GM10266 (cell line): ENCODE measurements around the gene TMEM205.

ENCODE experiments used
- DNase-seq: peaks from one replicate; pipeline ENCODE4 v3.0.0; 2012; ENCODE audit errors: extremely low spot score
- CTCF ChIP-seq: IDR thresholded peaks from 2 replicates; pipeline ENCODE4 v1.5.1; 2012; ENCODE audit warnings: mild to moderate bottlenecking, low read depth; ENCODE audit not compliant: control insufficient read depth, insufficient read depth; ENCODE audit errors: missing control alignments

TMEM205 gene

DNA sequence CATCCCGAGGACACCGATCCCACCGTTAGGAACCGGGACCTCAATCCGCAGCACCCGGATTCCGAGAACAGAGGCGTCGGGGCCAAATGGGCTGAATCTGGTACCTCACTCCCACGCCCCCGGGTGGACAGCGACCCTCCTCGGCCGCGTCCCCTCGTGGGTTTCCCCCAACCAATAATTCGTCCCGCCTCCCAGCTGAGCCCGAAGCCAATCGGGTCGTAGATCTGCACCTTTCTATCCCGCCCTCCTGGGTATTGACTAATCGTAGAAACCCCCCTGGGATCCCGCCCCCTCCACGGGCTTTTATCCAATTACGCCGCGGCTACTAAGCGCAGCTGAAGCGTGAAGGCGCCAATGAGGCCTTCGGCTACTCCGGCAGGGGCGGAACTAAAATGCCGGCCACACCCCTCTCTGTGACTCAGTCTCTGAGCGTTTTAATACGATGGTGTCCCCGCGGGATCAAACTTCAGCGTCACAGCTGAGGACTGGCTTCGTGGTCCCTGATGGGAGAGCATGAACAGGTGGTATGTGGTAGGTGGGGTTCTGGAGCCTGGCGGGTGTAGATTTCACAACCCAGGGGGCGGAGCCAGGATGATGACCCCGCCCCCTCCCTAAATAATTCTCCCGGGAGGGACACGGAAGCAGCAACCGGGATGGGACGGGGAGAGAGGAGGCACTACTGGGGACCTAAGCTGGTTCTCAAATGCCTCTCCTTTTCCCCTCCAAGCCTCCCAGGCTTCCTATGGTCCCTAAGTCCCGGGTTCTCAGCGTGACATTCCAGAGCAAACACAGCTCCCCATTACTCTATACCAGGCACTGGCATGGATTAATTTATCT, at the start of gene TMEM205, which contains the start of gene CCDC159:
TSS of gene TMEM205 (minus strand) at position 165 of the 837 bp plus-strand sequence. CDS start 649 bp downstream, outside the sequence.
TSS of gene CCDC159 (plus strand) at position 416 of the 837 bp plus-strand sequence. CDS start at position 504, 88 bp downstream.
- TF ChIP-seq CTCF, result peak; percentile 29
- peak; percentile 97 for DNase-seq

DNA sequence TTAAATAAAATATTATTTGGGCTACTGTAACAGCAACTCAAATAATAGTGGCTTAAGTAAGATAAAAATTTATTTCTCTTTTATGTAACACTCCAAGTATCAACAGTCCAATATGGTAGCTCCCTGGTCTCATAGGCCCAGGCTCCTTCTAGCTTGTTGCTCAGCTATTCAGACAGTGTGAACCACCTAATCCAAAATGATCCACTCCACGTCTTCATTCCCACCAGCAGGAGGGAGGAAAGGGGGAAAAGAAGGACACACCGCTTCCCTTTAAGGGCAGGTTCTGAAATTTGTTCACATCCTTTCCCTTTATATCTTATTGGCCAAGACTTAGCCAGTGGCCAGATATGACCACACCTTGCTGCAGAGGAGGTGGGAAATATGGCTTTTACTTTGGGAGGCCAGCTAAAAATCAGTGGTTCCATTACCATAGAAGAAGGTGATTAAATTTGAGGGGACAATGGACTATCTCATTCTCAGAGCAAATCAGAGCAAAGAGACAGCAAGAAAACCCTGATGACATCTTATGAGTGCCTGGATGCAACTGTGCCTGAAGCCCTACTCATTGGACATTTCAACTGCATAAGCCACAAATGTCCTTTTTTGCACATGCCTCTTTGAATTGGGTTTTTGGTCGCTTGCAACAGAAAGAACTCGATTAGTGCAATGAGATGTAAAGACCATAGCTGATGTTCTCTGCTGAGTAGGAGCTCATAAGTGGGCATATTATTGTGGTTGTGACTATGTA, 45.0 kb upstream of the TMEM205 start:
- no peak for TF ChIP-seq CTCF
- DNase-seq, result no peak

DNA sequence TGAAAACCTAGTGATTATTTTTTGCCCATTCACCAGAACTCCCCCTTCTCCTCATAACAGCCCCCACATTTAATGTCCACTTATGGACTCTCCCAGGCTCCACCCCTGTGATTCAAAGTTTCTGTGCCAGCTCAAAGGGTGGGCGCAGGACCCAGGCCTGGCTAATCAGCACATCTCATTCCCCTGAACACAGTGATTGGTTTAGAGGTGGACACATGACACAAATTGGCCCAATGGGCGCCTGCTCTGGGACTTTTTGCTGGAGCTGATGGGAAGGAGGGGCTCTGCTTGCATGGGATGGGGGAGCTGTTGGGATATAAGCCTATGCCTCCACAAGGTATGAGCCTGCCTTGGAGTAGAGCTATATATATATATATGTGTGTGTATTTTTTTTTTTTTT, 44.3 kb upstream of the TMEM205 start:
- DNase-seq, result peak; percentile 1
- TF ChIP-seq CTCF, result no peak

DNA sequence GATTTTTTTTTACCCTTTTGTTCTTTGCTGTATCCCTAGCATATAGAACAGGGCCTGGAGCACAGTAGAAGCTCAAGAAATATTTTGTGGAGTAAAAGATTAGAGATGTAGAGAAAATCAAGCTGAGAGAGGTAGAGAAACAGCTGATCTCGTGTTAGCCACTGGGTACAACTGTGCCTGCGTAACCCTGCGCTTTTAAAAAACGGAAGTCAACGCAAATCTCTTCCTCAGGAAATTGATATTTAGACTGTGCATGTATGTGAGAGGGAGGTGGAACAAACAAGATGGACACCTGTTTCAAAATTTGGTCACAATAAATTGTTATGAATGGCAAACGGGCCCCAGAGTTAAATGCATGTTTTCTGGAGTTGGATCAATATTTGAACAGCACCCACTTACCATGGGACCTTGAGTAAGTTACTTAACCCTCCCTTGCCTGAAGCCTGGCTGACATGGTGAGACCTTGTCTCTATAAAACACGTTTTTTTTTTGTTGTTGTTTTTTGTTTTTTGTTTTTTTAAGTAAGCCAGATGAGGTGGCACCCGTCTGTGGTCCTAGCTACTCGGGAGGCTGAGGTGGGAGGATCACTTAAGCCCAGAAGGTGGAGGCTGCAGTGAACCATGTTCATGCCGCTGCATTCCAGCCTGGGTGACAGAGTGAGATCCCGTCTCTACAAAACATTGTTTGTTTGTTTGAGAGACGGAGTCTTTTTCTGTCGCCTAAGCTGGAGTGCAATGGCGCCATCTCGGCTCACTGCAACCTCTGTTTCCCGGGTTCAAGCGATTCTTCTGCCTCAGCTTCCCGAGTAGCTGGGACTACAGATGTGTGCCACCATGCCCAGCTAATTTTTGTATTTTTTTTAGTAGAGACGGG, 41.3 kb upstream of the TMEM205 start:
- TF ChIP-seq CTCF, result no peak
- peak; percentile 2 for DNase-seq

- no peak for DNase-seq
- TF ChIP-seq CTCF, result no peak
Observed at GRCh38 chr19:11384778-11385129, 38.7 kb upstream of the TMEM205 start.

- no peak for DNase-seq
- TF ChIP-seq CTCF, result no peak
Observed at GRCh38 chr19:11383706-11384048, 37.6 kb upstream of the TMEM205 start.
